ENCODE results near the gene S100A16. TPM values are rescaled to one million over a fixed set of nuclear protein-coding genes. Genes with fewer than 3 reads are reported as not detected.

S100A16 gene
- total and polyA plus RNA-seq, 9 of the 15 experiments (the other 6 are each of a cell fraction or from before 2014, with no cell fraction given) = 1.6 to 6.9 (median 4.3) TPM

- Histone ChIP-seq H3K9me3 (replicated peaks; ENCODE audit: control insufficient read depth, insufficient read depth, low read depth, low read length) (no peaks in the 10 kb centered on the region), H3K9ac (ENCODE audit: insufficient read depth in 1 of 2, low read depth in 2 of 2, low read length in 2 of 2) (peak overlapping the region in 1 of 2 experiments; percentile 78; a peak in 1 of 4 replicates), H3K9me1 (ENCODE audit: control insufficient read depth, insufficient read depth, low read length) (no peaks in the 10 kb centered on the region), H3K4me2 (ENCODE audit: insufficient read depth, low read length) (no peak overlapping the region; the same call in 1 of the 2 replicates), H3K79me2 (ENCODE audit: control insufficient read depth, insufficient read depth, low read length) (no peaks in the 10 kb centered on the region), H3K27me3 (ENCODE audit: control insufficient read depth in 2 of 2, insufficient read depth in 2 of 2, low read length in 2 of 2) (no peaks in the 10 kb centered on the region), H3K4me1 (replicated peaks in 1 of 2; ENCODE audit: control insufficient read depth in 2 of 2, insufficient read depth in 2 of 2, low read length in 2 of 2) (peaks cover 0 to 5% of the 10 kb centered on the region in 2 experiments; a peak in 2 of 5 replicates), H4K20me1 (replicated peaks; ENCODE audit: control insufficient read depth, insufficient read depth, low read length) (no peaks in the 10 kb centered on the region), H3K36me3 (ENCODE audit: control insufficient read depth, insufficient read depth, low read length) (no peaks in the 10 kb centered on the region), H2AFZ (ENCODE audit: low read depth, low read length) (no peak overlapping the region), H3K4me3 (no peak overlapping the region), H3K27ac (ENCODE audit: extremely low read depth, low read depth, low read length) (no peak overlapping the region)
- in situ Hi-C loops (cut with MboI) (no loop called here), intact Hi-C loops (cut with micrococcal nuclease) (no loop called here)
- CTCF ChIA-PET (ENCODE audit: low intra/inter-chr PET ratio) = no interaction called here
- DNase-seq (ENCODE audit: extremely low read depth in 1 of 4, low spot score in 3 of 4) = peak in 1 of 4 experiments; percentile 35
- 1% methylated on average over 9 of the region's 9 CpGs for WGBS (ENCODE audit: insufficient coverage, low coverage, missing lambda C conversion rate)
- ATAC-seq = peak; percentile 71
- no peak for TF ChIP-seq NEUROD1 (IDR thresholded peaks at IDR 0.05; ENCODE audit: borderline replicate concordance, low read depth, low read length, partially characterized antibody)
- 0 out of 2 replicates have a peak, but pooled peaks have one; percentile 15 for TF ChIP-seq EGR1 (conservative IDR thresholded peaks at IDR 0.05)
- no peak for TF ChIP-seq RBBP5 (IDR thresholded peaks at IDR 0.05; ENCODE audit: borderline replicate concordance, insufficient read depth, low read length, poor library complexity, severe bottlenecking)
- FAIRE-seq = no peak
- no TSS peak for BruUV-seq (replicated peaks)
- POLR2A ChIA-PET = interaction anchor here (0.6 to 1.1 kb wide), 8 partner anchors 14 to 56 kb away, joined by 3 to 4 read pairs (median 3); partner anchors contain the start of gene CHTOP
Observed at GRCh38 chr1:153577624-153578051, 35.3 kb downstream of the S100A16 start.

GRCh38 chr1:153577138-153577537, 35.8 kb downstream of the S100A16 start:
- in situ Hi-C loops (cut with MboI) (no loop called here), intact Hi-C loops (cut with micrococcal nuclease) (no loop called here)
- Histone ChIP-seq H3K9me1 (ENCODE audit: control insufficient read depth, insufficient read depth, low read length) (no peaks in the 10 kb centered on the region), H3K4me2 (ENCODE audit: insufficient read depth, low read length) (no peak overlapping the region), H3K4me3 (no peak overlapping the region), H3K27me3 (ENCODE audit: control insufficient read depth in 2 of 2, insufficient read depth in 2 of 2, low read length in 2 of 2) (no peaks in the 10 kb centered on the region), H3K9me3 (replicated peaks; ENCODE audit: control insufficient read depth, insufficient read depth, low read depth, low read length) (no peaks in the 10 kb centered on the region), H3K9ac (ENCODE audit: insufficient read depth in 1 of 2, low read depth in 2 of 2, low read length in 2 of 2) (no peak overlapping the region; a peak in 1 of 4 replicates), H4K20me1 (replicated peaks; ENCODE audit: control insufficient read depth, insufficient read depth, low read length) (no peaks in the 10 kb centered on the region), H3K27ac (ENCODE audit: extremely low read depth, low read depth, low read length) (no peak overlapping the region), H2AFZ (ENCODE audit: low read depth, low read length) (no peak overlapping the region), H3K4me1 (replicated peaks in 1 of 2; ENCODE audit: control insufficient read depth in 2 of 2, insufficient read depth in 2 of 2, low read length in 2 of 2) (peaks cover 0 to 5% of the 10 kb centered on the region in 2 experiments; a peak in 2 of 5 replicates), H3K36me3 (ENCODE audit: control insufficient read depth, insufficient read depth, low read length) (no peaks in the 10 kb centered on the region), H3K79me2 (ENCODE audit: control insufficient read depth, insufficient read depth, low read length) (no peaks in the 10 kb centered on the region)
- no peak for ATAC-seq
- DNase-seq (ENCODE audit: extremely low read depth in 1 of 4, low spot score in 3 of 4) = no peak
- FAIRE-seq = no peak
- CTCF ChIA-PET (ENCODE audit: low intra/inter-chr PET ratio) = no interaction called here
- POLR2A ChIA-PET = interaction anchor here (0.6 to 1.1 kb wide), 7 partner anchors 14 to 57 kb away, joined by 3 to 4 read pairs (median 3); partner anchors contain the start of gene CHTOP
- 4% methylated on average over 4 of the region's 4 CpGs for WGBS (ENCODE audit: insufficient coverage, low coverage, missing lambda C conversion rate)
- BruUV-seq (replicated peaks) = no TSS peak
- TF ChIP-seq ZNF511 (CRISPR knock-in tag; IDR thresholded peaks at IDR 0.05) = no peak
- no peak for TF ChIP-seq HMG20B (CRISPR knock-in tag; IDR thresholded peaks at IDR 0.05)
- TF ChIP-seq BRCA1 (IDR thresholded peaks at IDR 0.05) = no peak
- no peak for TF ChIP-seq BRCA1 (CRISPR knock-in tag; IDR thresholded peaks at IDR 0.05)
- TF ChIP-seq ZNF217 (CRISPR knock-in tag; IDR thresholded peaks at IDR 0.05) = no peak
- no peak for TF ChIP-seq TCF7L2 (IDR thresholded peaks at IDR 0.05; ENCODE audit: low read depth, low read length)
- TF ChIP-seq ZBTB11 (CRISPR knock-in tag; IDR thresholded peaks at IDR 0.05) = no peak
- no peak for TF ChIP-seq EZH2 (IDR thresholded peaks at IDR 0.05; ENCODE audit: borderline replicate concordance, low read depth, low read length)
- no peak for TF ChIP-seq ZNF197 (CRISPR knock-in tag; IDR thresholded peaks at IDR 0.05; ENCODE audit: low read depth)

Measured in K562 (cell line).